ENCODE results near the gene BAIAP2L1.

Gene BAIAP2L1

GRCh38 chr7:98278408-98278807, 122.5 kb downstream of the BAIAP2L1 start:
- no peaks in the 10 kb centered on the region for H3K36me3 ChIP-seq (ENCODE audit: insufficient read depth, low read length)
- no peak overlapping the region for H2AFZ ChIP-seq (ENCODE audit: low read length, unreplicated experiment)
- H3K4me1 ChIP-seq (ENCODE audit: control insufficient read depth, insufficient read depth, low read length, unreplicated experiment), result no peaks in the 10 kb centered on the region
- peaks cover 17% of the 10 kb centered on the region for H3K79me2 ChIP-seq (ENCODE audit: control insufficient read depth, insufficient read depth, low read length, unreplicated experiment)
- no peak overlapping the region for H3K4me3 ChIP-seq (ENCODE audit: low read depth, low read length)
- no peaks in the 10 kb centered on the region for H3K27me3 ChIP-seq (ENCODE audit: insufficient read depth, low read length)
- H3K27ac ChIP-seq (ENCODE audit: low read depth, low read length), result no peak overlapping the region

GRCh38 chr7:98276241-98276761, 124.6 kb downstream of the BAIAP2L1 start:
- Histone ChIP-seq H3K79me2 (ENCODE audit: control insufficient read depth, insufficient read depth, low read length, unreplicated experiment) (no peaks in the 10 kb centered on the region), H3K36me3 (ENCODE audit: insufficient read depth, low read length) (no peaks in the 10 kb centered on the region), H2AFZ (ENCODE audit: low read length, unreplicated experiment) (no peak overlapping the region), H3K27me3 (ENCODE audit: insufficient read depth, low read length) (no peaks in the 10 kb centered on the region), H3K4me1 (ENCODE audit: control insufficient read depth, insufficient read depth, low read length, unreplicated experiment) (no peaks in the 10 kb centered on the region), H3K27ac (ENCODE audit: low read depth, low read length) (no peak overlapping the region), H3K4me3 (ENCODE audit: low read depth, low read length) (no peak overlapping the region)

- Histone ChIP-seq H3K4me3 (ENCODE audit: low read depth, low read length) (no peak overlapping the region), H3K4me1 (ENCODE audit: control insufficient read depth, insufficient read depth, low read length, unreplicated experiment) (peaks cover 7% of the 10 kb centered on the region), H3K79me2 (ENCODE audit: control insufficient read depth, insufficient read depth, low read length, unreplicated experiment) (no peaks in the 10 kb centered on the region), H2AFZ (ENCODE audit: low read length, unreplicated experiment) (no peak overlapping the region), H3K27ac (ENCODE audit: low read depth, low read length) (no peak overlapping the region), H3K36me3 (ENCODE audit: insufficient read depth, low read length) (no peaks in the 10 kb centered on the region), H3K27me3 (ENCODE audit: insufficient read depth, low read length) (no peaks in the 10 kb centered on the region)
Observed at GRCh38 chr7:98267303-98267702, 133.6 kb downstream of the BAIAP2L1 start.

- no peak overlapping the region for H2AFZ ChIP-seq (ENCODE audit: low read length, unreplicated experiment)
Observed at GRCh38 chr7:98266840-98267239, 134.1 kb downstream of the BAIAP2L1 start.

GRCh38 chr7:98265841-98266271, 135.0 kb downstream of the BAIAP2L1 start:
- H3K4me3 ChIP-seq (ENCODE audit: low read depth, low read length), result no peak overlapping the region
- H3K4me1 ChIP-seq (ENCODE audit: control insufficient read depth, insufficient read depth, low read length, unreplicated experiment), result peaks cover 7% of the 10 kb centered on the region
- H3K27ac ChIP-seq (ENCODE audit: low read depth, low read length), result peak overlapping the region; percentile 63
- H2AFZ ChIP-seq (ENCODE audit: low read length, unreplicated experiment), result no peak overlapping the region
- H3K27me3 ChIP-seq (ENCODE audit: insufficient read depth, low read length), result no peaks in the 10 kb centered on the region
- no peaks in the 10 kb centered on the region for H3K79me2 ChIP-seq (ENCODE audit: control insufficient read depth, insufficient read depth, low read length, unreplicated experiment)
- H3K36me3 ChIP-seq (ENCODE audit: insufficient read depth, low read length), result no peaks in the 10 kb centered on the region

More at GRCh38 chr7:98266840-98267239, 134.1 kb downstream of the BAIAP2L1 start:
- Histone ChIP-seq H3K79me2 (ENCODE audit: control insufficient read depth, insufficient read depth, low read length, unreplicated experiment) (no peaks in the 10 kb centered on the region), H3K27ac (ENCODE audit: low read depth, low read length) (no peak overlapping the region), H3K4me1 (ENCODE audit: control insufficient read depth, insufficient read depth, low read length, unreplicated experiment) (peaks cover 7% of the 10 kb centered on the region), H3K36me3 (ENCODE audit: insufficient read depth, low read length) (no peaks in the 10 kb centered on the region), H3K27me3 (ENCODE audit: insufficient read depth, low read length) (no peaks in the 10 kb centered on the region), H3K4me3 (ENCODE audit: low read depth, low read length) (no peak overlapping the region)

- Histone ChIP-seq H3K4me3 (ENCODE audit: low read depth, low read length) (no peak overlapping the region), H3K79me2 (ENCODE audit: control insufficient read depth, insufficient read depth, low read length, unreplicated experiment) (peaks cover 10% of the 10 kb centered on the region), H2AFZ (ENCODE audit: low read length, unreplicated experiment) (no peak overlapping the region), H3K27ac (ENCODE audit: low read depth, low read length) (no peak overlapping the region), H3K27me3 (ENCODE audit: insufficient read depth, low read length) (no peaks in the 10 kb centered on the region), H3K4me1 (ENCODE audit: control insufficient read depth, insufficient read depth, low read length, unreplicated experiment) (no peaks in the 10 kb centered on the region), H3K36me3 (ENCODE audit: insufficient read depth, low read length) (no peaks in the 10 kb centered on the region)
Observed at GRCh38 chr7:98257701-98258100, 143.2 kb downstream of the BAIAP2L1 start.

GRCh38 chr7:98256431-98256830, 144.5 kb downstream of the BAIAP2L1 start:
- Histone ChIP-seq H3K27ac (ENCODE audit: low read depth, low read length) (no peak overlapping the region), H2AFZ (ENCODE audit: low read length, unreplicated experiment) (no peak overlapping the region), H3K27me3 (ENCODE audit: insufficient read depth, low read length) (no peaks in the 10 kb centered on the region), H3K36me3 (ENCODE audit: insufficient read depth, low read length) (no peaks in the 10 kb centered on the region), H3K79me2 (ENCODE audit: control insufficient read depth, insufficient read depth, low read length, unreplicated experiment) (peaks cover 15% of the 10 kb centered on the region), H3K4me1 (ENCODE audit: control insufficient read depth, insufficient read depth, low read length, unreplicated experiment) (peaks cover under 1% of the 10 kb centered on the region), H3K4me3 (ENCODE audit: low read depth, low read length) (no peak overlapping the region)

- Histone ChIP-seq H3K36me3 (ENCODE audit: insufficient read depth, low read length) (no peaks in the 10 kb centered on the region), H3K27ac (ENCODE audit: low read depth, low read length) (no peak overlapping the region)
Observed at GRCh38 chr7:98254951-98255610, 145.8 kb downstream of the BAIAP2L1 start.

GRCh38 chr7:98254516-98254915, 146.4 kb downstream of the BAIAP2L1 start:
- H3K36me3 ChIP-seq (ENCODE audit: insufficient read depth, low read length), result no peaks in the 10 kb centered on the region
- peaks cover 5% of the 10 kb centered on the region for H3K4me1 ChIP-seq (ENCODE audit: control insufficient read depth, insufficient read depth, low read length, unreplicated experiment)
- no peaks in the 10 kb centered on the region for H3K27me3 ChIP-seq (ENCODE audit: insufficient read depth, low read length)
- no peak overlapping the region for H3K27ac ChIP-seq (ENCODE audit: low read depth, low read length)
- no peak overlapping the region for H3K4me3 ChIP-seq (ENCODE audit: low read depth, low read length)
- no peak overlapping the region for H2AFZ ChIP-seq (ENCODE audit: low read length, unreplicated experiment)
- H3K79me2 ChIP-seq (ENCODE audit: control insufficient read depth, insufficient read depth, low read length, unreplicated experiment), result peaks cover 15% of the 10 kb centered on the region

More at GRCh38 chr7:98254951-98255610, 145.8 kb downstream of the BAIAP2L1 start:
- Histone ChIP-seq H3K4me1 (ENCODE audit: control insufficient read depth, insufficient read depth, low read length, unreplicated experiment) (peaks cover 5% of the 10 kb centered on the region), H3K4me3 (ENCODE audit: low read depth, low read length) (no peak overlapping the region), H2AFZ (ENCODE audit: low read length, unreplicated experiment) (no peak overlapping the region), H3K27me3 (ENCODE audit: insufficient read depth, low read length) (no peaks in the 10 kb centered on the region), H3K79me2 (ENCODE audit: control insufficient read depth, insufficient read depth, low read length, unreplicated experiment) (peaks cover 15% of the 10 kb centered on the region)

GRCh38 chr7:98252425-98253054, 148.3 kb downstream of the BAIAP2L1 start:
- Histone ChIP-seq H3K36me3 (ENCODE audit: insufficient read depth, low read length) (no peaks in the 10 kb centered on the region), H3K27ac (ENCODE audit: low read depth, low read length) (no peak overlapping the region), H3K4me1 (ENCODE audit: control insufficient read depth, insufficient read depth, low read length, unreplicated experiment) (peaks cover 5% of the 10 kb centered on the region), H3K27me3 (ENCODE audit: insufficient read depth, low read length) (no peaks in the 10 kb centered on the region), H2AFZ (ENCODE audit: low read length, unreplicated experiment) (peak overlapping the region; percentile 63), H3K79me2 (ENCODE audit: control insufficient read depth, insufficient read depth, low read length, unreplicated experiment) (peaks cover 15% of the 10 kb centered on the region), H3K4me3 (ENCODE audit: low read depth, low read length) (peak overlapping the region; percentile 95)
